GM18520 (cell line): ENCODE results near the gene NAXE.
"Not testable (repeated sequence)": the region's sequence is repeated elsewhere in the genome, so short reads cannot be mapped to it uniquely, and the experiment has no call there.

Experiments used
- ATAC-seq: cut with Tn5 transposase; IDR thresholded peaks from one replicate; pipeline ENCODE4 v1.9.1; 2021; ENCODE audit not compliant: unreplicated experiment

The NAXE gene

GRCh38 chr1:156591432-156592157, at the start of gene NAXE:
Gene NAXE, plus strand, starts transcription at chr1:156591776. Its CDS starts 29 bp downstream, at chr1:156591805.
- ATAC-seq: peak; percentile 59

DNA sequence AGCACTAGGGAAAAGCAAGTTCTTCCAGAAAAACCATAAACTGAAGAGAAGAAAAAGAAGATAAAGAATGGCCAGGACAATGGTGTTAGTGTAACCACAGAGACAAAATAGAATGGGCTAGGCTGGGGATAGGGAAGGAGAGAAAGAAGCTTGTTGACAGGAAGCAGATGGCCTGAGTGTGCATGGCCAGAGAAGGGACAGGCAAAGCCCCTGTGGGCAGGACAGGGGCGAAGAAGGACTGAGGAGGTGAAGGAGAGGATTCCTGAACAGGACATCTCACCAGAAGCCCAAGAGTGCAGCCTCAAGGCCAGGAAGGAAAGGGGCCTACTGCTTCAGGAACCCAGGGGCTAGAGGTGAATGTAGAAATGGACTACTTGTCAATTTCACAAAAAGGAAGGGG, 48.5 kb upstream of the NAXE start:
- no peak for ATAC-seq

DNA sequence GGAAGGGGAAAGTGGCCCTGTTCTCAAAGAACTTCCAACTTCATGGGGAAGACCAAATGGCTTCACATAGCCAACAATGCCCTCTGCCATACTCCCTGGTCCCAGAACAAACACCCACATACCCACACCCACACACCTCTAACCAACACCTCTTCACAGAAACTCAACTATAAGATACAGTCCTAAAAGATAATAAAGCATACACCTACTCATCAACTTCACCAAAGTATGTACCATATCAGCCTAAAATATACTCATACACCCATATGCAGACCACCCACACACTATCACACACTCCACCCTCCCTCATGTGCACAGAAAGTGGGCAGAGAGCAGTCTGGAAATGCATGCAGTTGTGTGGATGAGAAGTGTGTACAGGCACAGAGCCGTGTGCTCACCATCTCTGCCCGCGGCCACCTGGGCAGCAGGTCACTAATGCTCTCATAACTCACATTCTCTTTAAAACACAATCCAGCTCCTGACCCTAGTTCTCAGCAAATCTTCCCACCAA, 46.9 kb upstream of the NAXE start:
- no peak for ATAC-seq

GRCh38 chr1:156546267-156546666, 45.3 kb upstream of the NAXE start:
- no peak for ATAC-seq

GRCh38 chr1:156547434-156547833, 44.1 kb upstream of the NAXE start:
- ATAC-seq: no peak

DNA sequence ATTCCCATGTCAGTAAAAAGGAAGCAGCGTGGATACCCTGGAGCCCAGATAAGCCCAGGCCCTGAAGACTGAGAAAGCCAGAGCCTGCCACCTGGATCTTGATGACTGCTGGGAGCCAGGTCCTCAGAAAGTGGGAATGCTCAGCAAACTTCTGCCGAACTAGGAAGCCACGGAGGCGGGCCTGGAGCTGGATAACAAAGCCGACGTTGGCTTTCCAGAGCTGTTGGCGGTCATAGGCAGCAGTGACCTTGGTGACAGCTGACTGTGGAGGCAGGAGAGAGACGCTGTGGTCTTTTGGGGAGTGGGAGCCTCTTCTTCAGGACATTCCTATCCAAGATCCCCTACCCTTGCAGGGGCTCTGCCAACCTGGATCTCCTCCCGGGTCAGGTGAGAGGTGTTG, 43.6 kb upstream of the NAXE start:
- no peak for ATAC-seq

GRCh38 chr1:156549390-156549789, 42.2 kb upstream of the NAXE start:
- no peak for ATAC-seq

DNA sequence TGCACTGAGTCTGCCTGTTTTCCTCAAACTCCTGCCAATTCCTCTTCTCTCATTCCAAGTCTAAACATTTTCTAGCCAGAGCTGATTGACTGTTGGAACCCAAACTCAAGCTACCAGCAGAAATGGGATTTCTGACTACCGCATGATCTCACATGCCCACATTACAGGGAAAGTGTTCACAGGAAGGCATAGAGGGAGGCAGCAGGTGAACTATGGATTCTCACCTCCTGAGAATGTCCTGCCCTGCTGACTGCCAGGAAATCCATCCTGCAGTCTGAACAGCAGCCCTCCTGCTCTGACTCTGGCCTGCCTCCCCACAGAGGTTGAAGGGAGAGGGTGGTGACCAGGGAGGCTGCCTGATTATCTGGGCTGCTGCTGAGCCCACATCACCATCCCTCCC, 41.7 kb upstream of the NAXE start:
- no peak for ATAC-seq

- no peak for ATAC-seq
These were observed 41.2 kb upstream of the NAXE start for GRCh38 chr1:156550346-156550745.

- no peak for ATAC-seq
These were observed 40.4 kb upstream of the NAXE start for GRCh38 chr1:156551066-156551643.

GRCh38 chr1:156551869-156552268, 39.7 kb upstream of the NAXE start:
- ATAC-seq: no peak

GRCh38 chr1:156552518-156552917, 39.1 kb upstream of the NAXE start:
- ATAC-seq: no peak

DNA sequence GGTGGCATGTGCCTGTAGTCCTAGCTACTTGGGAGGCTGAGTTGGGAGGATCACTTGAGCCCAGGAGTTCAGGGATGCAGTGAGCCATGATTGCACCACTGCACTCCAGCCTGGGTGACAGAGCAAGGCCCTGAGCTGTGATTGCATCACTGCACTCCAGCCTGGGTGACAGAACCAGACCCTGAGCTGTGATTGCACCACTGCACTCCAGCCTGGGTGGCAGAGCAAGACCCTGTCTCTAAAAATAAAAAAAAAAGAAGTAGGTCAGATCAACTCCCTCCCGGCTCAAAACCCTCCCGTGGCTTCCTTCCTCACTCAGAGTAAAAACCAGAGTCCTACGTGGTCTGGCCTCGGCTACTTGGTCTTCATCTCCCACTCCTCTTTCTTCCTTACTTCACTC, 38.6 kb upstream of the NAXE start:
- not testable (repeated sequence) for ATAC-seq

- ATAC-seq: no peak
These were observed 37.6 kb upstream of the NAXE start for GRCh38 chr1:156553860-156554485.

DNA sequence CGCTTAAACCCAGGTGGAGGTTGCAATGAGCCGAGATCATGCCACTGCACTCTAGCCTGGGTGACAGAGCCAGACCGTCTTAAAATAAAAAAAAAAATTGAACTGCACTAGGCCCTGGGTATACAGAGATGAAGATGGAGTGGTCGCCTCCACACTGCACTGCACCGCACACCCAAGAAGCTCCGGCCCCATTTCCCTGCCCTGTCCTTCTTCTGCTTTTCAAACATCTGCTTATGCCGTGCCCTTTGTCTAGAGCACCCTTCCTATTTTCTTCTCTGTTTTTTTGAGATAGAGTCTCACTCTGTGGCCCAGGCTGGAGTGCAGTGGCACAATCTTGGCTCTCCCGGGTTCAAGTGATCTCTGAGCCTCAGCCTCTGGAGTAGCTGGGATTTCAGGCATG, 36.6 kb upstream of the NAXE start:
- no peak for ATAC-seq

DNA sequence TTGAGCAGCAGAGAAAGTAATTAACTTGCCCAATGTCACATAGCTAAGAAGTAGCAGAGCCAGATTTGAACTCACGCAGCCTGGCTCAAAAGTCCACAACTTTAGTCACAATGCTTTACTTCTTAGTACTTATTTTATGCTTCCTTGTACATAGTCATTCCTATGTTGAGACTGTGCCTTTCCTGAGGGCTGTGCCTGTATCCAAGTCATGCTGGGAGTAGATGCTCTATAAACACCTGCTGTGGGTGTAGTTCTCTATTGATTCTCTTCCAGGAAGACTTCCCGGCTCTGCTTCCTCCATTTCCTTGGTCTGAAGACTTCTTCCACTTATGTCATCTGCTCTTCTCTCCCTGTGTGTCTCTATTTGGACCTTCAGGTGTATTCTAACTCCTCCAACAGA, 35.9 kb upstream of the NAXE start:
- ATAC-seq: no peak

DNA sequence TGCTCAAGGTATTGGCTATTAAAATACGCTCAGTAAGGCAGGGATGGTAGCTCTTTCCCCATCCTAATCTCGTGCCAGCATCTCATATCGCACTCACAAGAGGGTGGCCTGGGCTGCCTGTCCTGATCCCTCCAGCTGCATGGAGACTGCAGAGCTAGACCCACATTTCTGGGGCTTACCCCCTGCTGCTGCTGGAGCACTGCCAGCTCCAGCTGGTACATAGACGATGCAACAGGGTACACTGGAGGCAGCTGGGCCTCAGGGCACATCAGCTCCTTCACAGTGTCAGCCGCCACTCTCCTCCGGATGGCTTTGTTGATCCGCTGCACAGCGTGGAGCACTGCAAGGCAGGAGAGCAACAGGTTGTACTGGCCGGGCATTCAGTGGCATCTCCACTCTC, 35.2 kb upstream of the NAXE start:
- ATAC-seq: no peak

DNA sequence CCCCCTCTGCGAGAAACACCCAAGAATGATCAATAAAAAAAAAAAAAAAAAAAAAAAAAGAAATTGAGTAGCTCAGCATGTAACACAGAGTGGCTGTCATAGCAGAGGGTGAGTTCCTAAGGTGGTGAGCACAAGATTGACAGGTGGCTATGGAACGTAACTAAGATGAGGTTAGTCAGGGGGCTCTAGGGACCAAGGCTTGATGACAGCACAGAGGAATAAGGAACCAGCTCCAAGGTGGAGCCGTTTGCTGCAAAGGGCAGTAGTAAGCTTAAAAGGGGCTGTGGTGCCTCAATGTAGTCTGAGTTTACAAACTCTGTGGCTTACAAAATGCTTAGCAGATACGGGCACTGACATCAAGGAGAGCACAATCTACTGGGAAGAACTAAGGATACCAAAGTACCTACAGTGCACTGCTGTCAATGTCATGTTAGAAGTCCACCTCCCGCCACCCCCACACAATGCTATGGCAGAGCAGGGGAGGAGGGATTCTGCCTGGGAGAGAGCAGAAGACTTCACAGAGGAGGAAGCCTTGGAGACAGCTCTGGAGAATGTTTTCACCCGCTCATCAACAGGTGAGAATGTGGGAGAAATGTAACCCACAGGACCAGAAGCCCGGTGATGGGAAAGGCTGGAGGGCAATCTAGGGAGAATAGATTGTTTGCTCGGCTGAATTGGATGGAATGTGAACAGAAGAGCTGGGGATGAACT, 32.3 kb upstream of the NAXE start:
- no peak for ATAC-seq

- ATAC-seq: no peak
These were observed 31.7 kb upstream of the NAXE start for GRCh38 chr1:156559797-156560385.

DNA sequence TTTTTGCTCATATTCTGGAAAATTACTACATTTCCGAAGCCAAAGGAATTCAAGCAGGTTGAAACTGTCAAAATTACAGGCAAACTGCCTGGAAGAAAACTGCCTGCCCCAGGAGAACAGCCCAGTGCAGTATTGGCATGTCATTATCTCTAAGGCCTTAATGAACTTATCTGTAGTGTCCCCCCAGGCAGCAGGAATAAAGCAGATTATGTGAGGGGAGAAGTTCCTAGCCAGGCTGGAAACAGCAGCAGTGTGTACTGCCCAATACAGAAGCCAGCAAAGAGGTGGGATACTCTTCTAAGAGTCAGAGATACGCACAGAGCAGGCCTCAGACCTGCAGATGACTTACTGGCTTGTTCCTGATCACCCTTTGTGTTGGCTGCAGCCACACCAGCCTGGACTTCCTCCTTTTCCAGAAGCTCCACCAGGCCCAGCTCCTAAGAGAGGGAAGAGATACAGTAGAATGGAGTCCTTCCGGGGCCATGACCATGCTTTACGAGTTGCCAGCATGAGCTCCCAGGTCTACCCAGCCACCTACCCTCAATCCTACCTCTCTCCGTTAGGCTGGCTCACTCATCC, 30.9 kb upstream of the NAXE start:
- ATAC-seq: no peak

DNA sequence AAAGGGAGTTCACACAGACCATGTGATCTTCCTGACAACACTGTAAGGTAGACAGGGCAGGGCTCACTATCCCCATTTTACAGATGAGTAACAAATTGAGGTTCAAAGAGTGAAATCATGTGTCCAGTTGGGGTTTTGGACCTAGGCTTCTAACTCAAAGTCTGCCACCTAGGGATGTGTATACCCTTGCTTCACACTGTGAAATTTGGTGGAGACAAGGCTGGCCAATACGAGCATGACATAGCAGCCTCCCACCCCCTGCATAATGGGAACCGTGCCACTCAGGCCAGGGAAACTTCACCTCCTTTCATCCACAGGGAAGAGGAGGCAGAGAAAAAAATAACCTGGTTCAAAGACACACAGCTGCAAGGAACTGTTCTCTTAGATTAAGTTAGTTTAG, 26.1 kb upstream of the NAXE start:
- no peak for ATAC-seq
